AML-193 (cell line): Measurements from ENCODE around the gene PTP4A2.

ENCODE experiments used
- DNase-seq, 2 experiments: peaks; one replicate each; lab custom pipeline; 2025; lab: John Stamatoyannopoulos, UW

Gene PTP4A2

DNA sequence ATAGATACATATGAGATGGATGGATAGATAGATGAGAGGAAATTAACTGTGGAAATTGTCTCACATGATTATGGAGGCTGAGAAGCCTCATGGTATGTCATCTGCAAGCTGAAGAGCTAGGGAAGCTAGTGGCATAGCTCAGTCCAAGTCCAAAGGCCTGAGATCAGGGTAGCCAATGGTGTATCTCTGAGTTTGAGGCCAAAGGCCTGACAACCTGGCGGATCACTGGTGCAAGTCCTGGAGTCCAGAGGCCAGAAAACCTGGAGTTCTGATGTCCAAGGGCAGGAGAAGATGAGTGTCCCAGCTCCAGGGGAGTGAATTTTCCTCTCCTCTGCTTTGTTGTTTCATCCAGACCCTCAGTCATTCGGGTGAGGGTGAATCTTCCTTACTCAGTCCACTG lies 78.4 kb downstream of the PTP4A2 start:
- DNase-seq = no peak

DNA sequence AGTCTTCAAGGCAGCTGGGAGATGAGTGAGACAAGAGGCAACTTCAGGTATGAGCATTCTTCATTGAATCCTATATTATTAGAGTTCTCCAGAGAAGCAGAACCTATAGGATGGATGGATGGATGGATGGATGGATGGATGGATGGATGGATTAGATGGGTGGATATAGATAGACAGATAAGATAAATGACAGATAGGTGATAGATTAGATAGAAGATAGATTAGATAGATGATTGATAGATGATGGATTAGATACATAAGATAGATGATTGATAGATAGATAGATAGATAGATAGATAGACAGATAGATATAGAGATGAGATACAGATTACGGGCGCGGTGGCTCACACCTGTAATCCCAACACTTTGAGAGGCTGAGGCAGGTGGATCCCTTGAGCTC lies 79.1 kb downstream of the PTP4A2 start:
- DNase-seq = no peak

DNA sequence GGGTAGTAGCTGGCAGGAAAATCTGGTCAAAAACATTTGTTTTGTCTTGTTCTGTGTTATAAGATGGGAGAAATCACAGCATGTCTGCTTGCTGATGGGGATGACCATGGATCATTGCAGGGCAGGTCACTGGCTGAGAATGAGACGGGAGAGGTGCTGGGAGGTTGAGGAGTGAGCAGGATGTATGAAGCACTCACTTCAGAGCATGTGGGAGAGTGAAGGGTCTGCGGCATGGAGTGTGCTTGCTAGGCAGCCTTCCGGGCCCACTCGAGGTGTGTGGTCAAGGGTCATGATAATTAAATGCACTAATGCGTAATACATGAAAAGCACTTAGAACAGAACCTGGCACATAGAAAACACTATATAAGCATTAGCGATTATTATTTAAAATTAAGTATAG lies 80.3 kb downstream of the PTP4A2 start:
- DNase-seq = no peak
